ENCODE data around the gene DGKB. TPM values are rescaled to one million over a fixed set of nuclear protein-coding genes. Genes with fewer than 3 reads are reported as not detected.
"Not testable (repeated sequence)": the region's sequence is repeated elsewhere in the genome, so short reads cannot be mapped to it uniquely, and the experiment has no call there.

The DGKB gene
- total RNA-seq, 1 experiment from 2014 or later = not detected

DNA sequence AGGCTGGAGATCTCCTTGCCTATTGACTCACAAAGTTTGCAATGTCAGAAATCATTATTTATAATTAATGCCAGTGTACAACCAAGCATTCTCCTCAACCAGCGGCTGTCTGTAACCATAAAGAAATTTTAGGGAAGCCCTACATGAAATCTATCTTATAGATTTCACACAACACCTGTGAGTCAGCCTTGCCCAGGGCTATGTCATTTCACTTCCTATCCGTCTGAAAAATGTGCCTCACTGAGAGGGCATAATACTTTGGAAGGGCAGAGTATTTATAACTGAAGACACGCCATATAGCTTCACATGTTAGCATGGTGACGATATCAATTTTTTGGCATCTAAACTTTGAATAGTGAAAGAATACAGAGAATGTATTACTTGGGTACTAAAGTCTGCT, 616.5 kb downstream of the DGKB start:
- POLR2A ChIA-PET = no interaction called here
- BruUV-seq (replicated peaks) = no TSS peak
- no peaks in the 10 kb centered on the region for H3K36me3 ChIP-seq (ENCODE audit: control insufficient read depth, insufficient read depth, low read length)
- H3K27me3 ChIP-seq (ENCODE audit: control insufficient read depth, insufficient read depth, low read length) = no peaks in the 10 kb centered on the region
- in situ Hi-C loops (cut with HindIII; ENCODE audit: low pct_unique_long_range_greater_than_20kb, low sequenced_read_pairs) = no loop called here
- TF ChIP-seq SIN3A (IDR thresholded peaks at IDR 0.05; ENCODE audit: borderline replicate concordance, insufficient read depth, low read depth, low read length) (no peak), REST (IDR thresholded peaks at IDR 0.05; ENCODE audit: insufficient read depth in 1 of 2, low read depth in 2 of 2, low read length in 1 of 2) (no peak), POLR2AphosphoS5 (IDR thresholded peaks at IDR 0.05; ENCODE audit: low read depth, low read length) (no peak), TCF7L2 (IDR thresholded peaks at IDR 0.05; ENCODE audit: low read depth, low read length) (no peak)
- TF ChIP-seq, protein P1, sequence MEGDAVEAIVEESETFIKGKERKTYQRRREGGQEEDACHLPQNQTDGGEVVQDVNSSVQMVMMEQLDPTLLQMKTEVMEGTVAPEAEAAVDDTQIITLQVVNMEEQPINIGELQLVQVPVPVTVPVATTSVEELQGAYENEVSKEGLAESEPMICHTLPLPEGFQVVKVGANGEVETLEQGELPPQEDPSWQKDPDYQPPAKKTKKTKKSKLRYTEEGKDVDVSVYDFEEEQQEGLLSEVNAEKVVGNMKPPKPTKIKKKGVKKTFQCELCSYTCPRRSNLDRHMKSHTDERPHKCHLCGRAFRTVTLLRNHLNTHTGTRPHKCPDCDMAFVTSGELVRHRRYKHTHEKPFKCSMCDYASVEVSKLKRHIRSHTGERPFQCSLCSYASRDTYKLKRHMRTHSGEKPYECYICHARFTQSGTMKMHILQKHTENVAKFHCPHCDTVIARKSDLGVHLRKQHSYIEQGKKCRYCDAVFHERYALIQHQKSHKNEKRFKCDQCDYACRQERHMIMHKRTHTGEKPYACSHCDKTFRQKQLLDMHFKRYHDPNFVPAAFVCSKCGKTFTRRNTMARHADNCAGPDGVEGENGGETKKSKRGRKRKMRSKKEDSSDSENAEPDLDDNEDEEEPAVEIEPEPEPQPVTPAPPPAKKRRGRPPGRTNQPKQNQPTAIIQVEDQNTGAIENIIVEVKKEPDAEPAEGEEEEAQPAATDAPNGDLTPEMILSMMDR (IDR thresholded peaks at IDR 0.05) = no peak
- DNase-seq (ENCODE audit: low read depth, low spot score) (no peak), ATAC-seq (no peak)
- H3K4me3 ChIP-seq (ENCODE audit: low read depth in 2 of 2, low read length in 2 of 2) = no peak overlapping the region
- CTCF ChIA-PET = no interaction called here
- no peaks in the 10 kb centered on the region for H3K4me1 ChIP-seq (ENCODE audit: control insufficient read depth, insufficient read depth, low read length)
- no peaks in the 10 kb centered on the region for H3K9me3 ChIP-seq (ENCODE audit: control insufficient read depth, insufficient read depth, low read depth, low read length)
- intact Hi-C loops (cut with micrococcal nuclease; ENCODE audit: unreplicated experiment) = no loop called here
- H3K27ac ChIP-seq (ENCODE audit: low read length) = no peak overlapping the region

DNA sequence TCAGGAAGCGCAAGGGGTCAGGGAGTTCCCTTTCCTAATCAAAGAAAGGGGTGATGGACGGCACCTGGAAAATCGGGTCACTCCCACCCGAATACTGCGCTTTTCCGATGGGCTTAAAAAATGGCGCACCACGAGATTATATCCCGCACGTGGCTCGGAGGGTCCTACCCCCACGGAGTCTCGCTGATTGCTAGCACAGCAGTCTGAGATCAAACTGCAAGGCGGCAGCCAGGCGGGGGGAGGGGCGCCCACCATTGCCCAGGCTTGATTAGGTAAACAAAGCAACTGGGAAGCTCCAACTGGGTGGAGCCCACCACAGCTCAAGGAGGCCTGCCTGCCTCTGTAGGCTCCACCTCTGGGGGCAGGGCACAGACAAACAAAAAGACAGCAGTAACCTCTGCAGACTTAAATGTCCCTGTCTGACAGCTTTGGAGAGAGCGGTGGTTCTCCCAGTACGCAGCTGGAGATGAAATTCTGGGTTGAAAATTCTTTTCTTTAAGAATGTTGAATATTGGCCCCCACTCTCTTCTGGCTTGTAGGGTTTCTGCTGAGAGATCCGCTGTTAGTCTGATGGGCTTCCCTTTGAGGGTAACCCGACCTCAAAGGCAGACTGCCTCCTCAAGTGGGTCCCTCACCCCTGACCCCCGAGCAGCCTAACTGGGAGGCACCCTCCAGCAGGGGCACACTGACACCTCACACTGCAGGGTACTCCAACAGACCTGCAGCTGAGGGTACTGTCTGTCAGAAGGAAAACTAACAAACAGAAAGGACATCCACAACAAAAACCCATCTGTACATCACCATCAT, 623.3 kb downstream of the DGKB start:
- not testable (repeated sequence) for ATAC-seq

GRCh38 chr7:14275356-14275755, 627.2 kb downstream of the DGKB start:
- in situ Hi-C loops (cut with HindIII; ENCODE audit: low pct_unique_long_range_greater_than_20kb, low sequenced_read_pairs) = no loop called here
- no peak for ATAC-seq

More for the DNA sequence above, 623.3 kb downstream of the DGKB start:
- BruUV-seq (replicated peaks); intact Hi-C loops (cut with micrococcal nuclease; ENCODE audit: unreplicated experiment); H3K36me3 ChIP-seq (ENCODE audit: control insufficient read depth, insufficient read depth, low read length); in situ Hi-C loops (cut with HindIII; ENCODE audit: low pct_unique_long_range_greater_than_20kb, low sequenced_read_pairs); CTCF ChIA-PET; H3K4me1 ChIP-seq (ENCODE audit: control insufficient read depth, insufficient read depth, low read length); POLR2A ChIA-PET; H3K27ac ChIP-seq (ENCODE audit: low read length); H3K27me3 ChIP-seq (ENCODE audit: control insufficient read depth, insufficient read depth, low read length); H3K9me3 ChIP-seq (ENCODE audit: control insufficient read depth, insufficient read depth, low read depth, low read length); DNase-seq (ENCODE audit: low read depth, low spot score); H3K4me3 ChIP-seq (ENCODE audit: low read depth in 2 of 2, low read length in 2 of 2): not testable (repeated sequence)

More at GRCh38 chr7:14275356-14275755, 627.2 kb downstream of the DGKB start:
- intact Hi-C loops (cut with micrococcal nuclease; ENCODE audit: unreplicated experiment) = no loop called here
- BruUV-seq (replicated peaks) = no TSS peak
- Histone ChIP-seq H3K9me3 (ENCODE audit: control insufficient read depth, insufficient read depth, low read depth, low read length) (no peaks in the 10 kb centered on the region), H3K4me3 (ENCODE audit: low read depth in 2 of 2, low read length in 2 of 2) (no peak overlapping the region), H3K4me1 (ENCODE audit: control insufficient read depth, insufficient read depth, low read length) (no peaks in the 10 kb centered on the region), H3K36me3 (ENCODE audit: control insufficient read depth, insufficient read depth, low read length) (no peaks in the 10 kb centered on the region), H3K27ac (ENCODE audit: low read length) (no peak overlapping the region), H3K27me3 (ENCODE audit: control insufficient read depth, insufficient read depth, low read length) (no peaks in the 10 kb centered on the region)
- DNase-seq (ENCODE audit: low read depth, low spot score) = no peak
- TF ChIP-seq REST (IDR thresholded peaks at IDR 0.05; ENCODE audit: insufficient read depth in 1 of 2, low read depth in 2 of 2, low read length in 1 of 2) (no peak), SIN3A (IDR thresholded peaks at IDR 0.05; ENCODE audit: borderline replicate concordance, insufficient read depth, low read depth, low read length) (no peak), TCF7L2 (IDR thresholded peaks at IDR 0.05; ENCODE audit: low read depth, low read length) (no peak), POLR2AphosphoS5 (IDR thresholded peaks at IDR 0.05; ENCODE audit: low read depth, low read length) (no peak)
- TF ChIP-seq, protein P1 (IDR thresholded peaks at IDR 0.05) = no peak
- POLR2A ChIA-PET = no interaction called here
- CTCF ChIA-PET = no interaction called here
